Endothelial cell of umbilical vein (primary cell): ENCODE data around the gene CCDC171. TPM values are rescaled to one million over a fixed set of nuclear protein-coding genes. Genes with fewer than 3 reads are reported as not detected.

Source experiments
- Bru-seq: library from RNA; stranded (reverse); fragments of 400-500 nt; gene quantifications from one replicate; lab custom pipeline; 2021; lab: Mats Ljungman, UMichigan
- BruChase-seq, 2 experiments: library from RNA; stranded (reverse); fragments of 400-500 nt; gene quantifications; one replicate each; lab custom pipeline; 2021; lab: Mats Ljungman, UMichigan
- BruUV-seq: library from RNA; stranded (reverse); fragments of 400-500 nt; replicated peaks from 2 replicates; lab custom pipeline; 2021; lab: Mats Ljungman, UMichigan
- CTCF ChIA-PET: fragments of 300-600, 350-600 bp; sonication (Branson Sonifier 250); formaldehyde crosslinking; loops from one replicate; lab custom pipeline; 2021; ENCODE audit warnings: antibody characterized with exemption, inconsistent platforms; lab: Charles Lee
- POLR2A ChIA-PET: fragments of 300-600, 350-600 bp; sonication (Branson Sonifier 250); formaldehyde crosslinking; loops from one replicate; lab custom pipeline; 2021; ENCODE audit warnings: antibody characterized with exemption, inconsistent platforms; lab: Charles Lee
- DNase-seq: peaks from one replicate; pipeline ENCODE4 v3.0.0-alpha.2; 2011; ENCODE audit warnings: low read depth, low spot score
- FAIRE-seq: peaks from 2 replicates; lab custom pipeline; 2011; peaks lifted over from hg19 to GRCh38; lab: Jason Lieb, UNC
- H2AFZ ChIP-seq: 2 replicates; pipeline ENCODE4 v1.6.0; 2012; ENCODE audit warnings: low read depth, low read length, control low read depth, inconsistent platforms
- H3K27ac ChIP-seq: 2 replicates; pipeline ENCODE4 v1.5.1; 2011; ENCODE audit warnings: low read depth, mild to moderate bottlenecking, control low read depth, low read length, moderate library complexity; ENCODE audit not compliant: insufficient read depth
- H3K27me3 ChIP-seq, 2 experiments: 2 replicates each; pipeline versions ENCODE4 v1.6.0 to v1.6.1; 2011; ENCODE audit warnings: low read length in 2 of 2, mixed read lengths in 1 of 2; ENCODE audit not compliant: control insufficient read depth in 2 of 2, insufficient read depth in 2 of 2
- H3K36me3 ChIP-seq, 2 experiments: 2 replicates in 1 of 2; 3 replicates in 1 of 2; pipeline ENCODE4 v1.5.1; 2011; ENCODE audit warnings: low read length in 2 of 2, mild to moderate bottlenecking in 1 of 2, moderate library complexity in 1 of 2; ENCODE audit not compliant: control insufficient read depth in 2 of 2, insufficient read depth in 2 of 2; ENCODE audit errors: extremely low read depth in 1 of 2
- H3K4me1 ChIP-seq: 3 replicates; pipeline ENCODE4 v1.5.1; 2011; ENCODE audit warnings: mild to moderate bottlenecking, low read length; ENCODE audit not compliant: control insufficient read depth, insufficient read depth; ENCODE audit errors: extremely low read depth
- H3K4me2 ChIP-seq: 2 replicates; pipeline ENCODE4 v1.6.1; 2011; ENCODE audit warnings: low read length, control low read depth, mixed read lengths; ENCODE audit not compliant: insufficient read depth
- H3K4me3 ChIP-seq, 3 experiments: fragments of 200-600 bp in 1 of 3; sonication (generic), shearing (Covaris generic) in 1 of 3; replicated peaks in 1 of 3; 2 replicates each; pipeline ENCODE4 v1.5.1; 2011 to 2016; ENCODE audit warnings: control low read depth in 3 of 3, low read length in 3 of 3, mild to moderate bottlenecking in 2 of 3, inconsistent platforms in 1 of 3, low read depth in 1 of 3, moderate library complexity in 1 of 3; ENCODE audit not compliant: insufficient read depth in 1 of 3
- H3K79me2 ChIP-seq: 2 replicates; pipeline ENCODE4 v1.6.0; 2012; ENCODE audit warnings: low read length, inconsistent platforms; ENCODE audit not compliant: control insufficient read depth, insufficient read depth
- H3K9ac ChIP-seq: replicated peaks from 2 replicates; pipeline ENCODE3; 2011; ENCODE audit warnings: low read length, control low read depth; ENCODE audit not compliant: insufficient read depth; ENCODE audit errors: extremely low read depth
- H3K9me1 ChIP-seq: replicated peaks from 3 replicates; pipeline ENCODE4 v1.6.0; 2011; ENCODE audit warnings: mild to moderate bottlenecking, low read length; ENCODE audit not compliant: control insufficient read depth, insufficient read depth; ENCODE audit errors: extremely low read depth
- H3K9me3 ChIP-seq: replicated peaks from 2 replicates; pipeline ENCODE4 v1.5.1; 2012; ENCODE audit warnings: low read length, inconsistent platforms; ENCODE audit not compliant: control insufficient read depth, insufficient read depth
- H4K20me1 ChIP-seq: replicated peaks from 2 replicates; pipeline ENCODE3; 2011; ENCODE audit warnings: mild to moderate bottlenecking, low read length; ENCODE audit not compliant: control insufficient read depth, insufficient read depth; ENCODE audit errors: extremely low read depth
- FOS ChIP-seq: IDR thresholded peaks from 2 replicates; pipeline ENCODE4 v1.6.1; 2011; ENCODE audit warnings: mild to moderate bottlenecking, low read length, moderate library complexity, borderline replicate concordance; ENCODE audit not compliant: insufficient read depth
- MAX ChIP-seq: IDR thresholded peaks from 2 replicates; pipeline ENCODE4 v1.6.1; 2011; ENCODE audit not compliant: insufficient read depth, insufficient read length
- POLR2A ChIP-seq: IDR thresholded peaks from 2 replicates; pipeline ENCODE4 v1.6.1; 2012; ENCODE audit warnings: low read depth, mild to moderate bottlenecking, control low read depth, low read length
- POLR2AphosphoS5 ChIP-seq: IDR thresholded peaks from 2 replicates; pipeline ENCODE4 v1.6.1; 2012; ENCODE audit warnings: low read depth, mild to moderate bottlenecking, control low read depth, low read length, moderate library complexity; ENCODE audit not compliant: insufficient read depth
- dilution Hi-C: fragments of 300-500 bp; cut with MboI; formaldehyde crosslinking; loops from one replicate; pipeline ENCODE4 v1.15.0; 2019; ENCODE audit warnings: low sequenced_read_pairs; ENCODE audit not compliant: extremely low pct_ligation_motif_present
- intact Hi-C: fragments of 100-400 bp; cut with micrococcal nuclease; formaldehyde crosslinking; loops from one replicate; pipeline ENCODE4 v1.10.0; 2022
- long read RNA-seq: library from polyadenylated mRNA; stranded (forward); transcript quantifications from one replicate; pipeline ENCODE4 v2.0.0, GENCODE V29; 2021
- polyA minus RNA-seq, 3 experiments: library from RNA; depleted of rRNA, polyadenylated mRNA; stranded (reverse); fragments of >200 nt; gene quantifications; 1 replicate in 1 of 3; 2 replicates in 2 of 3; pipeline ENCODE4 v1.2.3, GENCODE V29; 2011
- polyA plus RNA-seq, 4 experiments: library from polyadenylated mRNA; depleted of rRNA in 3 of 4; stranded (reverse) in 3 of 4; unstranded in 1 of 4; fragments of >200 nt; gene quantifications; 2 replicates each; pipeline versions ENCODE4 v1.2.1 to v1.2.3, GENCODE V29; 2011 to 2012; ENCODE audit warnings: missing spikeins in 1 of 4
- total RNA-seq: library from RNA; stranded (reverse); gene quantifications from 2 replicates; pipeline ENCODE4 v1.2.3, GENCODE V29; 2021

Gene CCDC171
- 1.4 and 1.6 TPM in 2 replicates for total RNA-seq
- 0.19 and 0.58 TPM in 2 replicates for polyA plus RNA-seq
- 0.35 TPM in 2 replicates for polyA plus RNA-seq (2011; cell fraction: cytosol; rRNA removed)
- 1.1 and 2.3 TPM in 2 replicates for polyA plus RNA-seq (2011; cell fraction: nucleus; rRNA removed)
- 0.54 and 0.87 TPM in 2 replicates for polyA plus RNA-seq (2012)
- 1.4 and 3.4 TPM in 2 replicates for polyA minus RNA-seq
- 1.2 TPM for polyA minus RNA-seq (2011; cell fraction: cytosol; rRNA and poly(A)+ RNA removed)
- polyA minus RNA-seq (2011; cell fraction: nucleus; rRNA and poly(A)+ RNA removed), result 5.4 and 6.3 TPM in 2 replicates
- percentile 41 among the genes with signal in this experiment for Bru-seq, nascent RNA
- BruChase-seq, experiment 1, labeled RNA remaining after a 6-hour chase, result percentile 26 among the genes with signal in this experiment
- percentile 36 among the genes with signal in this experiment for BruChase-seq, experiment 2, labeled RNA remaining after a 2-hour chase
- long read RNA-seq, partial matches to known transcripts, result 0 of 2 reads
- long read RNA-seq, other reads (novel, unspliced or antisense), result 2 of 2 reads

- Histone ChIP-seq H3K79me2 (no peaks in the 10 kb centered on the region), H3K4me3 (peak within 1 kb of the TSS; percentile 56 to 92 (median 79)), H3K9me1 (no peaks in the 10 kb centered on the region), H3K36me3 (no peaks in the 10 kb centered on the region), H3K4me1 (peaks cover 8% of the 10 kb centered on the region), H3K27ac (peak within 1 kb of the TSS; percentile 2), H3K27me3 (no peaks in the 10 kb centered on the region), H3K9me3 (no peaks in the 10 kb centered on the region), H3K9ac (peak within 1 kb of the TSS; percentile 55), H4K20me1 (no peaks in the 10 kb centered on the region), H3K4me2 (peak within 1 kb of the TSS; percentile 93), H2AFZ (peak within 1 kb of the TSS; percentile 92)
- intact Hi-C loops (loop anchor here (1.0 to 10.0 kb wide), 4 partner anchors 42 to 131 kb away; partner anchors contain the start of gene SNAPC3), dilution Hi-C loops (no loop called here)
- ChIA-PET POLR2A (interaction anchor here (1.4 to 1.8 kb wide), 2 partner anchors 42 to 246 kb away, joined by 3 to 9 read pairs; partner anchors contain the start of genes PSIP1 and TTC39B), CTCF (interaction anchor here (0.8 to 2.3 kb wide), 22 partner anchors 9 to 447 kb away, joined by 3 to 23 read pairs (median 4); partner anchors contain the start of genes PSIP1 and TTC39B)
- FAIRE-seq (peak; percentile 92), DNase-seq (peak; percentile 94)
- BruUV-seq, result TSS peak; percentile 80
- peak; percentile 49 for TF ChIP-seq MAX
- TF ChIP-seq POLR2AphosphoS5, result peak; percentile 73
- TF ChIP-seq POLR2A, result peak; percentile 93
- TF ChIP-seq FOS, result no peak
Observed at GRCh38 chr9:15552636-15553527, at the start of gene CCDC171. CCDC171 (plus strand) TSS chr9:15553043; CDS start chr9:15564089, 11,046 bp downstream.
